Neural cell (in vitro differentiated cells): Measurements from ENCODE around the gene PDS5A. TPM values are rescaled to one million over a fixed set of nuclear protein-coding genes. Genes with fewer than 3 reads are reported as not detected.

ENCODE experiments used
- H2AFZ ChIP-seq: fragments of 200-600, 300-800 bp; sonication (generic), shearing (Covaris generic); 2 replicates; pipeline ENCODE4 v1.6.0; 2014; ENCODE audit warnings: low read depth, mild to moderate bottlenecking, antibody characterized with exemption, low read length, moderate library complexity
- H3F3A ChIP-seq: fragments of 200-600 bp; shearing (Covaris generic); 2 replicates; pipeline ENCODE4 v1.6.1; 2016; ENCODE audit warnings: mild to moderate bottlenecking, moderate library complexity, mixed read lengths, antibody characterized with exemption, low read length; ENCODE audit not compliant: insufficient read depth, poor library complexity, severe bottlenecking
- H3K27ac ChIP-seq: fragments of 200-600, 300-800 bp; sonication (generic), shearing (Covaris generic); 2 replicates; pipeline ENCODE4 v1.5.1; 2014; ENCODE audit warnings: mild to moderate bottlenecking, low read length, moderate library complexity
- H3K27me3 ChIP-seq: fragments of 300-800, 200-600 bp; sonication (generic), shearing (Covaris generic); 2 replicates; pipeline ENCODE4 v1.6.0; 2014; ENCODE audit warnings: mild to moderate bottlenecking, low read depth, low read length, moderate library complexity; ENCODE audit not compliant: insufficient read depth
- H3K36me3 ChIP-seq: fragments of 300-800, 200-600 bp; sonication (generic), shearing (Covaris generic); 2 replicates; pipeline ENCODE4 v1.5.1; 2014; ENCODE audit warnings: mild to moderate bottlenecking, antibody characterized with exemption, low read length, moderate library complexity; ENCODE audit not compliant: insufficient read depth
- H3K4me2 ChIP-seq: fragments of 300-800, 200-600 bp; sonication (generic), shearing (Covaris generic); 2 replicates; pipeline ENCODE4 v1.6.0; 2014; ENCODE audit warnings: mild to moderate bottlenecking, low read length
- H3K4me3 ChIP-seq: fragments of 300-800, 200-600 bp; sonication (generic), shearing (Covaris generic); 2 replicates; pipeline ENCODE4 v1.5.1; 2014; ENCODE audit warnings: mild to moderate bottlenecking, low read length, moderate library complexity
- H3K79me2 ChIP-seq: fragments of 200-600 bp; shearing (Covaris generic); replicated peaks from 2 replicates; pipeline ENCODE4 v1.6.0; 2014; ENCODE audit warnings: mild to moderate bottlenecking, low read length, moderate library complexity; ENCODE audit not compliant: insufficient read depth
- H3K9ac ChIP-seq: fragments of 300-800, 200-600 bp; sonication (generic), shearing (Covaris generic); 2 replicates; pipeline ENCODE4 v1.6.1; 2016; ENCODE audit warnings: mild to moderate bottlenecking, low read length, mixed read lengths
- H3K9me2 ChIP-seq: fragments of 200-600 bp; shearing (Covaris generic); 2 replicates; pipeline ENCODE4 v1.6.1; 2016; ENCODE audit warnings: mild to moderate bottlenecking, low read length, mixed read lengths; ENCODE audit not compliant: insufficient read depth
- H3K9me3 ChIP-seq: fragments of 200-600, 300-800 bp; sonication (generic), shearing (Covaris generic); 2 replicates; pipeline ENCODE4 v1.6.1; 2016; ENCODE audit warnings: mild to moderate bottlenecking, mixed run types, low read length, moderate library complexity, mixed read lengths
- H4K20me1 ChIP-seq: fragments of 200-600 bp; shearing (Covaris generic); 2 replicates; pipeline ENCODE4 v1.6.1; 2016; ENCODE audit warnings: mild to moderate bottlenecking, mixed run types; ENCODE audit not compliant: insufficient read depth
- CTCF ChIP-seq: fragments of 450-650 bp; IDR thresholded peaks from 2 replicates; pipeline ENCODE4 v1.5.1; 2014; ENCODE audit warnings: antibody characterized with exemption, mild to moderate bottlenecking, moderate library complexity; ENCODE audit not compliant: poor library complexity, severe bottlenecking
- EP300 ChIP-seq: fragments of 450-650 bp; conservative IDR thresholded peaks from 2 replicates; pipeline ENCODE4 v1.6.1; 2014; ENCODE audit warnings: antibody characterized with exemption, mild to moderate bottlenecking, moderate library complexity; ENCODE audit not compliant: poor library complexity, severe bottlenecking
- EZH2 ChIP-seq: fragments of 200-600, 300-800 bp; shearing (Covaris generic), sonication (generic); IDR thresholded peaks from 2 replicates; pipeline ENCODE4 v1.6.1; 2014; ENCODE audit warnings: antibody characterized with exemption, low read length, borderline replicate concordance, mild to moderate bottlenecking; ENCODE audit not compliant: insufficient read depth, poor library complexity, severe bottlenecking
- MXI1 ChIP-seq: fragments of 450-650 bp; conservative IDR thresholded peaks from 2 replicates; pipeline ENCODE4 v1.6.1; 2014; ENCODE audit warnings: antibody characterized with exemption, mild to moderate bottlenecking; ENCODE audit not compliant: poor library complexity, severe bottlenecking
- POLR2AphosphoS5 ChIP-seq: IDR thresholded peaks from 2 replicates; pipeline ENCODE4 v1.6.1; 2012
- RAD21 ChIP-seq: fragments of 450-650 bp; conservative IDR thresholded peaks from 2 replicates; pipeline ENCODE4 v1.6.1; 2014; ENCODE audit warnings: antibody characterized with exemption, mild to moderate bottlenecking, moderate library complexity
- REST ChIP-seq: IDR thresholded peaks from 2 replicates; pipeline ENCODE4 v1.6.1; 2012; ENCODE audit warnings: borderline replicate concordance
- SMC3 ChIP-seq: fragments of 450-650 bp; conservative IDR thresholded peaks from 2 replicates; pipeline ENCODE4 v1.6.1; 2014; ENCODE audit warnings: antibody characterized with exemption, mild to moderate bottlenecking, moderate library complexity; ENCODE audit not compliant: poor library complexity
- TAF1 ChIP-seq: IDR thresholded peaks from 2 replicates; pipeline ENCODE4 v1.6.1; 2012; ENCODE audit warnings: low read depth
- polyA plus RNA-seq: library from polyadenylated mRNA; depleted of rRNA; stranded (reverse); fragments of >200 nt; gene quantifications from 2 replicates; pipeline ENCODE4 v1.2.3, GENCODE V29; 2014

Gene PDS5A
- polyA plus RNA-seq, 1 donor from 2014 or later = 46.3 TPM

- Histone ChIP-seq H3K9me2 (no peaks in the 10 kb centered on the region), H3K9ac (no peak overlapping the region), H3K27me3 (no peaks in the 10 kb centered on the region), H3K79me2 (peaks cover 83% of the 10 kb centered on the region), H3K27ac (no peak overlapping the region), H3K36me3 (peaks cover 5% of the 10 kb centered on the region), H3F3A (no peaks in the 10 kb centered on the region), H2AFZ (no peak overlapping the region), H3K9me3 (no peaks in the 10 kb centered on the region), H3K4me2 (no peak overlapping the region), H4K20me1 (no peaks in the 10 kb centered on the region), H3K4me3 (no peak overlapping the region)
- TF ChIP-seq TAF1 (no peak), SMC3 (no peak), EZH2 (no peak), REST (no peak), MXI1 (no peak), EP300 (no peak), CTCF (no peak), POLR2AphosphoS5 (no peak), RAD21 (no peak)
Measured at GRCh38 chr4:39970671-39971640, 6.8 kb downstream of the PDS5A start.

- H2AFZ ChIP-seq = no peak overlapping the region
- no peaks in the 10 kb centered on the region for H3K9me3 ChIP-seq
- H4K20me1 ChIP-seq = no peaks in the 10 kb centered on the region
- no peaks in the 10 kb centered on the region for H3K27me3 ChIP-seq
- H3K79me2 ChIP-seq = peaks cover 81% of the 10 kb centered on the region
- no peaks in the 10 kb centered on the region for H3K9me2 ChIP-seq
- no peak overlapping the region for H3K4me2 ChIP-seq
- H3K36me3 ChIP-seq = no peaks in the 10 kb centered on the region
- no peak for TF ChIP-seq EP300
- no peak for TF ChIP-seq EZH2
- TF ChIP-seq RAD21 = no peak
- no peak for TF ChIP-seq MXI1
- TF ChIP-seq POLR2AphosphoS5 = no peak
- no peak for TF ChIP-seq SMC3
- TF ChIP-seq CTCF = no peak
- TF ChIP-seq TAF1 = no peak
- no peak for TF ChIP-seq REST
- H3K9ac ChIP-seq = no peak overlapping the region
- no peak overlapping the region for H3K27ac ChIP-seq
- H3F3A ChIP-seq = no peaks in the 10 kb centered on the region
- no peak overlapping the region for H3K4me3 ChIP-seq
Measured at GRCh38 chr4:39963656-39964055, 14.1 kb downstream of the PDS5A start.
